Osteoblast (primary cell): Measurements from ENCODE around the gene RNU5B-1. TPM values are rescaled to one million over a fixed set of nuclear protein-coding genes. Genes with fewer than 3 reads are reported as not detected.
A peak's percentile ranks its signal among the peaks of the same experiment; 100 is the strongest.

Experiments
- DNase-seq: peaks from one replicate; pipeline ENCODE4 v3.0.0; 2011; ENCODE audit warnings: low spot score, mixed read lengths; ENCODE audit not compliant: insufficient read length; ENCODE audit errors: missing footprints
- H2AFZ ChIP-seq: 2 replicates; pipeline ENCODE4 v1.6.0; 2011; ENCODE audit warnings: mild to moderate bottlenecking, low read length
- H3K27ac ChIP-seq: 2 replicates; pipeline ENCODE4 v1.5.1; 2011; ENCODE audit warnings: mild to moderate bottlenecking, low read depth, low read length, moderate library complexity
- H3K27me3 ChIP-seq: 2 replicates; pipeline ENCODE4 v1.6.0; 2012; ENCODE audit warnings: mild to moderate bottlenecking, control low read depth, inconsistent platforms, low read length, moderate library complexity; ENCODE audit not compliant: insufficient read depth
- H3K36me3 ChIP-seq: 2 replicates; pipeline ENCODE4 v1.5.1; 2011; ENCODE audit warnings: mild to moderate bottlenecking, low read length, control low read depth, moderate library complexity; ENCODE audit not compliant: insufficient read depth
- H3K4me1 ChIP-seq: 2 replicates; pipeline ENCODE4 v1.5.1; 2011; ENCODE audit warnings: mild to moderate bottlenecking, low read length, control low read depth, moderate library complexity; ENCODE audit not compliant: insufficient read depth
- H3K4me2 ChIP-seq: 2 replicates; pipeline ENCODE4 v1.6.0; 2011; ENCODE audit warnings: mild to moderate bottlenecking, low read length; ENCODE audit not compliant: insufficient read depth
- H3K4me3 ChIP-seq: fragments of 200-600 bp; sonication (generic); 3 replicates; pipeline ENCODE4 v1.5.1; 2012; ENCODE audit warnings: mild to moderate bottlenecking, low read length, inconsistent platforms; ENCODE audit not compliant: insufficient read depth
- H3K79me2 ChIP-seq: 2 replicates; pipeline ENCODE4 v1.6.0; 2012; ENCODE audit warnings: mild to moderate bottlenecking, low read length, control low read depth, inconsistent platforms; ENCODE audit not compliant: insufficient read depth
- H3K9me3 ChIP-seq: 2 replicates; pipeline ENCODE4 v1.5.1; 2011; ENCODE audit warnings: low read depth, low read length, control low read depth
- H4K20me1 ChIP-seq: 2 replicates; pipeline ENCODE4 v1.6.0; 2012; ENCODE audit warnings: mild to moderate bottlenecking, low read length, control low read depth; ENCODE audit not compliant: insufficient read depth
- CTCF ChIP-seq: IDR thresholded peaks from 2 replicates; pipeline ENCODE4 v1.5.1; 2011; ENCODE audit warnings: mild to moderate bottlenecking, low read depth, low read length, moderate library complexity; ENCODE audit errors: extremely low read depth
- total RNA-seq: library from RNA; depleted of rRNA; stranded (reverse); fragments of >200 nt; gene quantifications from 2 replicates; pipeline ENCODE4 v1.2.3, GENCODE V29; 2012

Gene RNU5B-1
- total RNA-seq, 1 donor: not detected

- DNase-seq: no peak
- Histone ChIP-seq H3K4me1 (no peaks in the 10 kb centered on the region), H3K4me3 (no peak overlapping the region), H3K9me3 (no peaks in the 10 kb centered on the region), H4K20me1 (no peaks in the 10 kb centered on the region), H3K36me3 (no peaks in the 10 kb centered on the region), H3K27me3 (no peaks in the 10 kb centered on the region), H3K79me2 (no peaks in the 10 kb centered on the region), H3K27ac (no peak overlapping the region), H3K4me2 (no peak overlapping the region), H2AFZ (no peak overlapping the region)
- TF ChIP-seq CTCF: no peak
These were observed 25.0 kb downstream of the RNU5B-1 start for GRCh38 chr15:65329288-65329983.

DNA sequence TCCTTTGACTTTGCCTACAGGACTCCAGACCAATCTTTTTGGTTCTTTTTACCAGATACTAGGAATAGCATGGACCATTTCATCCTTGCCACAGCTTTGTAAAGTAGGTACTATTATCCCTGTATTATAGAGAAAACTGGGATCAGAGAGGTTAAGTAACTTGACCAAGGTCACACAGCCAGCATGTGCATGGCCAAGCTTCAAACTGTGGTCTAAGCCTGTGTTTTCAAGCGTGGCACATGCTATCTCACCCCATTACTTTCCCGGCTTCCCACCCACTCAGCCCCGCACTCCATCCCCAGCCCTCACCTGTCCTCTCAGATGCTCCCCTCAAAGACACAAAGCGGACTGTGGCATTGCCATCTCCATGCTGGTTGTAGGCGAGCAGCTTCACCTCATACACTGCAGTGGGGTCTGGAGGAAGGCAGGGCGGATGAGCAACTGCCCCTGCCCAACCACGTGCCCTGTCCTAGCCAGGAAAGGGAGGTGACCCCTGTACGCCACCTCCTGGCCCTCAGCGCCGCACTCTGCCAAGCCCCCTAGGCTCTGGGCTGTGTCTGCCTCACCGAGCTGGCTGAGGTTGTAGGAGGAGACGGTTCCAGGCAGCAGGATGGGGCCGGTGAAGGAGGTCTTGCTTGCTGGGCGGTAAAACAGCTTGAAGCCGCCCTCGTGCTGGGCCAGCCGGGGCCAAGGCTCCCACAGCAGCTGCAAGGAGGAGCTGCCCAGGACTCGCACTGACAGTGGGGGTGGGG is 25.7 kb downstream of the RNU5B-1 start:
- Histone ChIP-seq H3K79me2 (no peaks in the 10 kb centered on the region), H3K27me3 (peaks cover 3% of the 10 kb centered on the region), H3K9me3 (no peaks in the 10 kb centered on the region), H3K27ac (no peak overlapping the region), H3K4me1 (no peaks in the 10 kb centered on the region), H4K20me1 (no peaks in the 10 kb centered on the region), H3K4me3 (no peak overlapping the region), H3K36me3 (no peaks in the 10 kb centered on the region), H2AFZ (no peak overlapping the region), H3K4me2 (no peak overlapping the region)
- peak; percentile 83 for DNase-seq
- TF ChIP-seq CTCF: no peak

DNA sequence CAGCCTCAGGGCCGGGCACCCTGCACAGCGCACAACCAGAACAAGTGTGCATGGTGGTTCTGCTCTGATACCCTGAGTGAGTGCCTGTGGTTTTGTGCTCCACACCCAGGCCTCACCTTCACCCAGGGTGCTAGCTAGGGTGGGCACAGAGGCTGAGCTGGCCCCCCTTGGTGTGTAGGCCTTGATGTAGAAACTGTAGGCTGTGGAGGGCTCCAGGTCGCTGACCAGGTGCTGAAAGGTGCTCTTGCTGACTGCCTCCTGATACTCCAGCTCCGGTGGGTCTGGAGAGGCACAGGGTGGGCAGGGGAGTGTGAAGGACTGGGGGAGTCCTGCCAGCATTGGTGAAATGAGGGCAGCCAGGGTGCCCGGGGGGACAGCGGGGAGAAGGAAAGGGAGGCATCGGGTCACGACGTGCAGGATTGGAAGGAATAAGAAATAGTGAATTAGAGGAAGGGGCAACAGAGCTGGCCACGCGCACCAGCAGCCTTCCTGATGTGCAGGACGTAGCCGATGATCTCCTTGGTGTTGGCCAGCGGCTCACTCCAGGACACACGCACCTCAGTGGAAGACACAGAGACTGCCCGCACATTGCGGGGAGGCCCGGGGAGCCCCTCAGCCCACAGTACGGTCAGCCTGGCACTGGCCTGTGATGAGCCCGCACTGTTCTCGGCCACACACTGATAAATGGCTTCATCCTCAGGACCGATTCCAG is 26.6 kb downstream of the RNU5B-1 start:
- H3K27ac ChIP-seq: no peak overlapping the region
- H3K9me3 ChIP-seq: no peaks in the 10 kb centered on the region
- no peaks in the 10 kb centered on the region for H3K36me3 ChIP-seq
- no peak overlapping the region for H3K4me3 ChIP-seq
- TF ChIP-seq CTCF: no peak
- H3K4me1 ChIP-seq: no peaks in the 10 kb centered on the region
- H3K27me3 ChIP-seq: peaks cover 5% of the 10 kb centered on the region
- no peak overlapping the region for H2AFZ ChIP-seq
- no peaks in the 10 kb centered on the region for H4K20me1 ChIP-seq
- no peaks in the 10 kb centered on the region for H3K79me2 ChIP-seq
- peak; percentile 81 for DNase-seq
- H3K4me2 ChIP-seq: no peak overlapping the region

DNA sequence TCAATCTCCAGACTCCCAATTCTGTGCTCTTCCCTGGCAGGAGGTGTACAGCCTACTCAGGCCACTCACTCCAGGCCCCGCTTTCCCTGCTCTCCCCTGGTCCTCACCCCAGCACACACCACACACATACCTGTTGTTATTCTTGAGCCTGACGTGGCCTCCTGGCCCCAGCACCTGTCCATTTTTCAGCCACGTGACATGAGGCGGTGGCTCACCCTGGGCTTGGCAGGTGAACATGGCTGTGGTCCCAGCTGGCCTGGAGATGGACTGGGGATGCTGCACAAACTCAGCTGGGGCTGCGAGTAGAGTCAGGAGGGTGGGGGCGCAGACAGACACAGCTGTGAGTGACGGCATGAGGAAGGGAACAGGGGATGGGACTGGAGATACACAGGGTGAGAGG is 27.3 kb downstream of the RNU5B-1 start:
- DNase-seq: no peak
- Histone ChIP-seq H3K79me2 (no peaks in the 10 kb centered on the region), H3K27ac (no peak overlapping the region), H2AFZ (no peak overlapping the region), H3K9me3 (no peaks in the 10 kb centered on the region), H3K27me3 (peaks cover 10% of the 10 kb centered on the region), H3K4me2 (no peak overlapping the region), H3K36me3 (no peaks in the 10 kb centered on the region), H4K20me1 (no peaks in the 10 kb centered on the region), H3K4me1 (no peaks in the 10 kb centered on the region), H3K4me3 (no peak overlapping the region)
- no peak for TF ChIP-seq CTCF
